H1 (cell line): ENCODE measurements around the gene ZSWIM4. TPM values are rescaled to one million over a fixed set of nuclear protein-coding genes. Genes with fewer than 3 reads are reported as not detected.

Experiments used
- CTCF ChIA-PET: fragments of 300-600 bp; sonication (Branson Sonifier 250); formaldehyde crosslinking; loops from one replicate; lab custom pipeline; 2021; ENCODE audit not compliant: partially characterized antibody; lab: Charles Lee
- POLR2A ChIA-PET: fragments of 300-600 bp; sonication (Branson Sonifier 250); formaldehyde crosslinking; loops from one replicate; lab custom pipeline; 2021; ENCODE audit warnings: inconsistent platforms; ENCODE audit not compliant: partially characterized antibody; lab: Charles Lee
- DNase-seq, 2 experiments: peaks; one replicate each; pipeline versions ENCODE4 v3.0.0 to v3.0.0-alpha.2; 2010 to 2022; ENCODE audit warnings: low spot score in 2 of 2, low read depth in 1 of 2, mixed read lengths in 1 of 2
- FAIRE-seq: peaks from 2 replicates; lab custom pipeline; 2011; peaks lifted over from hg19 to GRCh38; lab: Jason Lieb, UNC
- H2AFZ ChIP-seq: 2 replicates; pipeline ENCODE4 v1.8.1; 2012; ENCODE audit warnings: low read length, inconsistent platforms
- H2AK5ac ChIP-seq: 2 replicates; pipeline ENCODE4 v1.6.1; 2013; ENCODE audit warnings: low read depth, low read length
- H2BK120ac ChIP-seq: replicated peaks from 2 replicates; pipeline ENCODE3; 2013; ENCODE audit warnings: low read depth, low read length, inconsistent platforms
- H2BK12ac ChIP-seq: 2 replicates; pipeline ENCODE4 v1.6.1; 2013; ENCODE audit warnings: low read depth, low read length
- H2BK15ac ChIP-seq: 2 replicates; pipeline ENCODE4 v1.6.1; 2013; ENCODE audit warnings: low read length
- H2BK20ac ChIP-seq: 2 replicates; pipeline ENCODE4 v1.6.1; 2013; ENCODE audit warnings: low read length
- H2BK5ac ChIP-seq: 2 replicates; pipeline ENCODE4 v1.6.1; 2013; ENCODE audit warnings: low read depth, low read length
- H3K14ac ChIP-seq: 2 replicates; pipeline ENCODE4 v1.6.1; 2013; ENCODE audit warnings: inconsistent platforms; ENCODE audit not compliant: insufficient read length
- H3K18ac ChIP-seq: 2 replicates; pipeline ENCODE4 v1.6.1; 2013; ENCODE audit warnings: low read length; ENCODE audit errors: extremely low read depth
- H3K23ac ChIP-seq: 2 replicates; pipeline ENCODE4 v1.6.1; 2013; ENCODE audit warnings: inconsistent platforms; ENCODE audit not compliant: insufficient read length
- H3K23me2 ChIP-seq: 2 replicates; pipeline ENCODE4 v1.6.1; 2013; ENCODE audit warnings: low read depth, low read length
- H3K27ac ChIP-seq: 2 replicates; pipeline ENCODE4 v1.6.1; 2011; ENCODE audit warnings: low read depth, low read length, inconsistent platforms
- H3K27me3 ChIP-seq, 4 experiments: replicated peaks in 1 of 4; 1 replicate in 1 of 4; 2 replicates in 3 of 4; pipeline versions ENCODE4 v1.6.1 to v1.8.1; 2011 to 2013; ENCODE audit warnings: low read length in 3 of 4, mild to moderate bottlenecking in 3 of 4, inconsistent platforms in 2 of 4, mixed read lengths in 2 of 4, moderate library complexity in 1 of 4; ENCODE audit not compliant: control insufficient read depth in 3 of 4, insufficient read depth in 3 of 4; ENCODE audit errors: extremely low read depth in 1 of 4
- H3K36me3 ChIP-seq, 4 experiments: 2 replicates each; pipeline versions ENCODE4 v1.6.1 to v1.8.1; 2011 to 2013; ENCODE audit warnings: mild to moderate bottlenecking in 4 of 4, low read length in 3 of 4, moderate library complexity in 2 of 4, control low read depth in 1 of 4, inconsistent platforms in 1 of 4; ENCODE audit not compliant: insufficient read depth in 4 of 4, control insufficient read depth in 2 of 4
- H3K4ac ChIP-seq: replicated peaks from 2 replicates; pipeline ENCODE3; 2013; ENCODE audit warnings: low read length, low read depth, mixed read lengths, inconsistent platforms; ENCODE audit not compliant: insufficient read length
- H3K4me1 ChIP-seq, 4 experiments: replicated peaks in 1 of 4; 1 replicate in 1 of 4; 2 replicates in 3 of 4; pipeline versions ENCODE4 v1.6.1 to v1.8.1; 2011 to 2013; ENCODE audit warnings: low read length in 3 of 4, inconsistent platforms in 2 of 4, mixed read lengths in 1 of 4; ENCODE audit not compliant: insufficient read depth in 4 of 4, control insufficient read depth in 3 of 4
- H3K4me2 ChIP-seq, 2 experiments: 2 replicates each; pipeline versions ENCODE4 v1.6.1 to v1.8.1; 2011 to 2013; ENCODE audit warnings: low read depth in 2 of 2, low read length in 2 of 2, control low read depth in 1 of 2, inconsistent platforms in 1 of 2, mild to moderate bottlenecking in 1 of 2; ENCODE audit not compliant: insufficient read depth in 1 of 2
- H3K4me3 ChIP-seq, 4 experiments: fragments of 200-600, 300-600 bp in 1 of 4; sonication (generic), shearing (Covaris generic), sonication (Bioruptor Twin) in 1 of 4; 2 replicates each; pipeline versions ENCODE4 v1.5.1 to v1.8.1; 2011 to 2016; ENCODE audit warnings: low read length in 4 of 4, low read depth in 3 of 4, control low read depth in 2 of 4, inconsistent platforms in 2 of 4, mild to moderate bottlenecking in 2 of 4, mixed read lengths in 1 of 4, moderate library complexity in 1 of 4; ENCODE audit not compliant: insufficient read depth in 2 of 4; ENCODE audit errors: extremely low read depth in 1 of 4
- H3K56ac ChIP-seq: replicated peaks from 2 replicates; pipeline ENCODE3; 2013; ENCODE audit warnings: low read depth, mild to moderate bottlenecking, mixed read lengths, low read length, inconsistent platforms; ENCODE audit not compliant: insufficient read length
- H3K79me1 ChIP-seq: 2 replicates; pipeline ENCODE4 v1.6.1; 2013; ENCODE audit warnings: low read depth, low read length, control low read depth
- H3K79me2 ChIP-seq, 2 experiments: 2 replicates each; pipeline versions ENCODE4 v1.6.1 to v1.8.1; 2012 to 2013; ENCODE audit warnings: low read length in 2 of 2, mild to moderate bottlenecking in 2 of 2, inconsistent platforms in 1 of 2; ENCODE audit not compliant: insufficient read depth in 2 of 2, control insufficient read depth in 1 of 2
- H3K9ac ChIP-seq, 4 experiments: replicated peaks in 1 of 4; 1 replicate in 1 of 4; 2 replicates in 3 of 4; pipeline versions ENCODE4 v1.6.1 to v1.8.1; 2011 to 2013; ENCODE audit warnings: low read depth in 3 of 4, low read length in 3 of 4, control low read depth in 2 of 4, mild to moderate bottlenecking in 2 of 4, moderate library complexity in 2 of 4, inconsistent platforms in 1 of 4; ENCODE audit errors: extremely low read depth in 1 of 4
- H3K9me3 ChIP-seq, 2 experiments: 2 replicates each; pipeline versions ENCODE4 v1.6.1 to v1.8.1; 2012 to 2013; ENCODE audit warnings: mild to moderate bottlenecking in 2 of 2, moderate library complexity in 2 of 2, control low read depth in 1 of 2, inconsistent platforms in 1 of 2, low read depth in 1 of 2, low read length in 1 of 2, mixed read lengths in 1 of 2; ENCODE audit not compliant: insufficient read depth in 2 of 2
- H4K20me1 ChIP-seq, 2 experiments: replicated peaks in 1 of 2; 2 replicates each; pipeline versions ENCODE3 to v1.8.1; 2011 to 2013; ENCODE audit warnings: inconsistent platforms in 2 of 2, low read length in 2 of 2, mild to moderate bottlenecking in 1 of 2; ENCODE audit not compliant: insufficient read depth in 2 of 2, control insufficient read depth in 1 of 2
- H4K5ac ChIP-seq: 2 replicates; pipeline ENCODE4 v1.6.1; 2013; ENCODE audit warnings: low read length, low read depth, mixed read lengths, inconsistent platforms; ENCODE audit not compliant: insufficient read length
- H4K8ac ChIP-seq: 2 replicates; pipeline ENCODE4 v1.8.0; 2013; ENCODE audit warnings: mild to moderate bottlenecking, moderate library complexity, low read length, inconsistent platforms; ENCODE audit not compliant: insufficient read depth; ENCODE audit errors: extremely low read depth
- H4K91ac ChIP-seq: replicated peaks from 2 replicates; pipeline ENCODE3; 2013; ENCODE audit warnings: low read length, mixed read lengths, inconsistent platforms; ENCODE audit not compliant: insufficient read length
- EZH2 ChIP-seq: fragments of 200-600 bp; sonication (generic); IDR thresholded peaks from 2 replicates; pipeline ENCODE4 v1.7.1; 2012; ENCODE audit warnings: low read depth, mild to moderate bottlenecking, moderate library complexity, low read length, inconsistent platforms; ENCODE audit not compliant: severe bottlenecking
- NANOG ChIP-seq: IDR thresholded peaks from 2 replicates; pipeline ENCODE4 v1.6.1; 2011; ENCODE audit warnings: low read length, low read depth, mild to moderate bottlenecking, inconsistent platforms; ENCODE audit not compliant: insufficient read depth, poor library complexity, severe bottlenecking
- PHF8 ChIP-seq: fragments of 200-600 bp; sonication (generic); conservative IDR thresholded peaks from 2 replicates; pipeline ENCODE4 v1.7.1; 2012; ENCODE audit warnings: low read depth, mild to moderate bottlenecking, inconsistent platforms, low read length, moderate library complexity
- SIX5 ChIP-seq: IDR thresholded peaks from 2 replicates; pipeline ENCODE4 v1.6.1; 2011; ENCODE audit warnings: mild to moderate bottlenecking, low read depth, low read length
- SUZ12 ChIP-seq: fragments of 200-600 bp; sonication (generic); IDR thresholded peaks from 2 replicates; pipeline ENCODE4 v1.6.1; 2012; ENCODE audit warnings: mild to moderate bottlenecking, inconsistent platforms, low read length, moderate library complexity, mixed read lengths
- WGBS, 2 experiments: shearing (Covaris generic) in 1 of 2; methylation state at CpG; one replicate each; pipeline versions ENCODE4 v1.1.6 to v1.1.7; 2013 to 2015; ENCODE audit warnings: low lambda C conversion rate in 2 of 2, mixed read lengths in 2 of 2, inconsistent platforms in 1 of 2, low coverage in 1 of 2, missing lambda C conversion rate in 1 of 2; ENCODE audit not compliant: insufficient replicate concordance in 2 of 2, insufficient coverage in 1 of 2, insufficient read length in 1 of 2; ENCODE audit errors: extremely low coverage in 1 of 2, missing lambda C conversion rate in 1 of 2; 5-methylcytosine and 5-hydroxymethylcytosine counted together
- polyA plus RNA-seq, 7 experiments: library from polyadenylated mRNA; depleted of rRNA in 3 of 7; stranded (reverse) in 5 of 7; unstranded in 2 of 7; fragments of >200 nt in 5 of 7; fragments of 200-250 nt in 2 of 7; gene quantifications; 1 replicate in 5 of 7; 2 replicates in 1 of 7; 4 replicates in 1 of 7; pipeline versions ENCODE4 v1.2.1 to v1.2.3, GENCODE V29; 2011 to 2013; ENCODE audit warnings: missing spikeins in 2 of 7, mixed read lengths in 2 of 7
- total RNA-seq: library from RNA; stranded (reverse); fragmentation: NEBNext Ultra II Directional; extraction: Animal tissue kit (Norgen Biotek cat#: 25700); gene quantifications from 2 replicates; pipeline ENCODE4 v1.2.1, GENCODE V29; 2021

ZSWIM4 gene
- total and polyA plus RNA-seq, 2 of the 8 experiments (the other 6 are each of a cell fraction or from before 2014, with no cell fraction given), result 12.2 to 31.1 TPM

- H3K23me2 ChIP-seq, result no peaks in the 10 kb centered on the region; the same call in 1 of the 2 replicates
- no peak for TF ChIP-seq PHF8
- peak; percentile 46 for TF ChIP-seq EZH2
- no peak for TF ChIP-seq NANOG
- no peak for TF ChIP-seq SIX5
- TF ChIP-seq SUZ12, result peak; percentile 9; the same call in 1 of the 2 replicates
- no peak overlapping the region for H3K4ac ChIP-seq
- no peak overlapping the region for H2BK120ac ChIP-seq
- H3K36me3 ChIP-seq, result no peaks in the 10 kb centered on the region
- no peak overlapping the region for H4K91ac ChIP-seq
- FAIRE-seq (peak; percentile 24), DNase-seq (no peak)
- H3K79me1 ChIP-seq, result no peaks in the 10 kb centered on the region
- H3K4me3 ChIP-seq, result peak overlapping the region in 2 of 4 experiments; percentile 41 to 66; a peak in 2 of 8 replicates
- H4K5ac ChIP-seq, result no peak overlapping the region
- no peak overlapping the region for H4K8ac ChIP-seq
- peak overlapping the region; percentile 90; the same call in 1 of the 2 replicates for H2AK5ac ChIP-seq
- peaks cover 21 to 74% (median 55%) of the 10 kb centered on the region in 4 experiments for H3K27me3 ChIP-seq
- H3K56ac ChIP-seq, result no peak overlapping the region
- no peak overlapping the region for H2BK15ac ChIP-seq
- ChIA-PET CTCF (interaction anchor here (0.6 to 2.1 kb wide), 5 partner anchors 14 to 174 kb away, joined by 3 to 5 read pairs (median 4); no protein-coding TSS in a partner anchor), POLR2A (interaction anchor here (0.7 to 1.4 kb wide), 3 partner anchors 19 to 20 kb away, joined by 3 to 5 read pairs (median 3); no protein-coding TSS in a partner anchor)
- H3K9me3 ChIP-seq, result no peaks in the 10 kb centered on the region
- H3K4me1 ChIP-seq, result peaks cover 1 to 4% (median 4%) of the 10 kb centered on the region in 4 experiments; a peak in 6 of 7 replicates
- peak overlapping the region; percentile 6; the same call in 1 of the 2 replicates for H2BK12ac ChIP-seq
- no peak overlapping the region for H3K14ac ChIP-seq
- no peak overlapping the region for H3K23ac ChIP-seq
- H4K20me1 ChIP-seq, result peaks cover 2 to 10% of the 10 kb centered on the region in 2 experiments
- no peak overlapping the region for H2BK20ac ChIP-seq
- no peak overlapping the region for H3K9ac ChIP-seq
- H2BK5ac ChIP-seq, result no peak overlapping the region
- no peak overlapping the region for H2AFZ ChIP-seq
- H3K4me2 ChIP-seq, result peak overlapping the region; percentile 42 to 77; a peak in 3 of 4 replicates
- H3K27ac ChIP-seq, result no peak overlapping the region
- H3K79me2 ChIP-seq, result no peaks in the 10 kb centered on the region
- H3K18ac ChIP-seq, result no peak overlapping the region
- whole genome bisulfite sequencing, 2 experiments, result 80% methylated on average over 15 of the region's 15 CpGs; no CpG with 5 or more reads in 1 of the 2 experiments
Measured at GRCh38 chr19:13866463-13867046, 71.3 kb downstream of the ZSWIM4 start.
